Fibroblast of skin of left quadriceps (primary cell): Measurements from ENCODE around the gene SRBD1.

Experiments used
- DNase-seq, 2 experiments: peaks; one replicate each; pipeline ENCODE4 v3.0.0-alpha.2; 2013; ENCODE audit warnings: low read depth in 2 of 2

The SRBD1 gene

DNA sequence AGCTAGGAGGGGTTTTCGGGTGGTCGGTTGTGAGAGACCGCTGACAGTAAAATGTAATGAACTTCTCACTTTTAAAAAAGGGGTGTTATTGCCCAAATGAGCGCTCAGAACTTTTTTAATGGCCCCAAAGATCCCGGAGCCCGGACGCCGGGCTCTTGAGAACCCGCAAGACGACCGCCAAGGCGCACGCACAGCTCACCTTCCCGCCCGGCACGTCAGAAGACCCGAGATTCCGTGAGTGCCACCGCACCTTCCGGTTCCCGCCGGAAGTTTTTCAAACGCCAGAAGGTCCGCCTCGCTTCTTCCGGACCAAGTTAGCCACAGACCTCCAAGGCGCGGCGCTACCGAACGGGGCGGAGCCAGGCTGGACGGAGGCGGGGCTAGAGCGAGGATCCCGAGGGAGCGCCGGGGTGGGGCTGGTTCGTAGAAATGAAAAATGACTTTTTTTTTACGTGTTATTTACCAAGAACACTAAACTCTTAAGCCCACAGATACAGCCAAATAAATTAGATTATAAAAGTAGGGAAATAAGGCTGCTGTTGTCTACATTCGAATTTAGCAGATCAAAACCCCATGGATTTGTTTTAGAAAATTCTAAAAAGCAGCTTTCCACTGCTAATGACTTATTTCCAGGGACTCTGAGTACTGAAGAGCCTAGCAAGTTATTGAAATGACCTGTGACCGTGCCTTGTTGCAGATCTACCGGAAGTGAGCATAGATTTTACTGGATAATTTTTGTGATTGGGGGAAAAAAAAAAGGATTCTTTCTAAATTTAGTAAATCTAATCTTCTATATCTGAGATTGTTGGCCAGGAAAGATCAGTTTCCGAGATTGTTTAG, at the start of gene SRBD1:
Gene SRBD1, minus strand, starts transcription at position 248 of the 840 bp plus-strand sequence. CDS start 5,826 bp downstream, outside the sequence.
- DNase-seq, result peak; percentile 75 to 81

- no peak for DNase-seq
Measured at GRCh38 chr2:45654250-45654649, 43.2 kb upstream of the SRBD1 start.

DNA sequence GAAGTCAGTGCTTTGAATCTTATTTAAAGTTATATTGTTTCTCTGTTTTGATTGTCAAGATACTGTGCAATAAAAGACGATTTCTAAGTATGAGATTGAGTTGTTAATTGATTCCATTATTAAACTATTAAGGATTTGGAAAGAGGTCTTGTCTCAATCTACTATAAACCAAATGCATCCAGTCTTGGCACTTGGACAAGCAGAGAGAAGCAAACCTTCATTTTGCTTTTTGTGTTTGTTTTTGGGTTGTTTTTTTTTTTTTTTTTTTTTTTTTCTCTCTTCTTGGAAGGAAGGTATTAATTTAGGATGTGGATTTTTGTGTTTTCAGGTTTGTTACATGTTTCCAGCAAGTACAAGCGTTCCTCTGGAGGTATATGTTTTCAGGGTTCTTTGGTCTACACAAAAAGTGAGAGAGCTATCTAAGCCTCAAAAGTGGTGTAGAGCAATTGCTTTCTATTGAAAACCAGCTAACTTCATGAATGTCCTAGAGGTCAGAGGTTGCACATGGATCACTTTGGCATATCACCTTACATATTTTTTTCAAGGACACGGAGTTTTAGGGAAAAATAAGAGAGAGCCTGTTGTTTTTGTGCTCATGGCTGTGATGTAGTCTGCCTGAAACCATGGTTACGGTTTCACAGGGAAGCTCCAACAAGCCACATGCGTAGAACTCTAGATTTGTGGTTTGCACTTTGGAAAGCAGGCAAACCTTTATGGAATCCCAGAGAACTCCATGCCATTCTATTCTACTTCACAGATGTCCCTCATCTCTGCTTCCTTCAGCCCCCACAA, 42.3 kb upstream of the SRBD1 start:
- no peak for DNase-seq

GRCh38 chr2:45652090-45653031, 41.3 kb upstream of the SRBD1 start:
- no peak for DNase-seq

DNA sequence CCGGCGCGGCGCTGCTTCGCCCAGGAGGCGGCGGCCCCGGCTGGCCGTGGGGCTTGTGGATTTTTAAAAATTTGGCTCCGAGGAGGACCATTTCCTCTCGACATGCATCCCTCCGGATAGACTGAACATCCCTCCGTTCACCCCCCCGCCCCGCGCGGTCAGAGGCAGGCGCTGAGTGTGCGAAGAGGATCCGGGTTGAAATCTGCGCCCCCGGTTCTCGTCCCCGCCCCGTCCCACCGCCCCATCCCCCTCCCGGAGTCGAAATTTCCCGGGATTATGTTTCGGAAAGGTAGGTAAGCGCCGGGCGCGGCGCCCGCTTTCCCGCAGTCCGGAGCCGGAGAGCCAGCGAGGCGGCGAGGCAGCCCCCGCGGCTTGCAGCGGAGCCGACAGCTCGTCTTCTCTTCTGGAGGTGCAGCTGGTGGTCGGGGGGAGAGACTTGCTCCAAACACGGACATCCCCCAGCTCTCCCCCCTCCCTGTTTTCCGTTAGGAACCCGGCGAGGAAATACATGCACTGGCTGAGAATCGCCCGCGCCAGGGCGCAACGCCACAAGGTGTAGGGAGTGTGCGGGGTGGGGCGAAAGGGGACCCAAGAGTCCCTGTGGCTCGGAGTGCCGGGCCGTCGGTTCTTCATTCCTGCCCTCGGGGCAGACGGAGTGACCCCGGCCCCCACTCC, 40.5 kb upstream of the SRBD1 start, which contains the start of gene PRKCE:
Gene PRKCE, plus strand, starts transcription at position 261 of the 675 bp plus-strand sequence.
- DNase-seq, result no peak

DNA sequence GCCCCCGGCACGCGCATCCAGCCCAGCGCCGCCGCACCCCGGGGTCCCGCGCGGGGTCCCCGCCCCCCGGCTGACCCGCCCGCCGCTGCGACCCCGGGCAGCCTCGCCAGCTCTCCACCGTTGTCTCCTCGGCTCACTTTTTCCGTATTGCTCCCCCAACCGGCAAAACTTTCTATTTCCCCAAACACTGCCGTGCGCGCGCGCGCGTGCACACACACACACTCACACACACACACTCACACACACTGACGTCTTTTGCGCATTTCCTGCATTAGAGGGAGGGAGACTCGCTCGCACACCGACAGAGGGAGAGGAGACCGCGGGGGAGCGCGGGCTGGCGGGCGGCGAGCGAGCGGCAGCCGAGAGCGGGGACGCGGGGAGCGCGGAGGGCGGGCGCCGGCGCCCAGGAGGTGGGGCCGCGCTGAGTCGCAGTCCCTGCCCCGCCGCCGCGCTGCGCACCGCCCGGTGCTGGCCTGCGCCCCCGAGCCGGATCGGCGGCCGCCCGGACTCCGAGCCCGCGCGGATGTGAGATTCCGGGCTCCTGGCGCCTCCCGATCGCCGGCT, 39.9 kb upstream of the SRBD1 start:
- peak; percentile 97 to 98 for DNase-seq

GRCh38 chr2:45649858-45650811, 39.1 kb upstream of the SRBD1 start:
- DNase-seq, result no peak

DNA sequence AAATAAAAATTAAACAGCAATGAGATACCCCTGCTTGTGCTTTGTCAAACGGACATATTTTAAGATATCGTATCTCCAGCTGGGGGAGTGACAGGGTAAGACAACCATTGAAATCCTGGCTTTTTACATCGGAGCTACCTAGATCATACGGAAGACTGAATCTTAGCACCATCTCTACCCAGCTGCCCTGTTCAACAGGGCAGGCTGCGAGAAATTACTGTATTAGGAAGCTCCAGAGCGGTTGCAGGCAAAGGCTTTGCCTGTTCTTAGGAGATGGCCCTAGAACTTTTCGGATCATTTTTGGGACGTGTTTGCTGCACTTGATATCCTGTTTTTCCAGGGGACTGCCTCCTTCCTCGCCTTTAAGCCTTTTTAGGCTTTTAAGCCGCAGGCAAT, 38.4 kb upstream of the SRBD1 start:
- DNase-seq, result no peak

DNA sequence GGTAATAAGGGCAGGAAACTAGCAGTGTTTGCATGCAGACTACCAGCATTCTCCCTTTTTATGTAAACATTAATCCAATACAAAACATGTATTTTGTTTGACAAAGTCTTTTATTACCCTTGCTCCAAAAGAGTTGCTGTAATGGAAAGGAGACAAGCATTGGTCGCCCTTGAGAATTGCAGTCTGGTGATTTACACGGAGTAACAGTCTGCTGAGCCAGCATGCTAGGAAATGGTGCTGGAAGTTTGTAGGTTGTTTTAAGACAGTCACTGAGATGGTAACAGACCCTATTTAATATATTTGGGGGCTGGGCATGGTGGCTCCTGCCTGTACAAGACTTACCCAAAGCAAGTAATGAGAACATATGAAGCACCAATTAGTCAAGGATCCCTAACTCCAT, 37.6 kb upstream of the SRBD1 start:
- DNase-seq, result no peak

DNA sequence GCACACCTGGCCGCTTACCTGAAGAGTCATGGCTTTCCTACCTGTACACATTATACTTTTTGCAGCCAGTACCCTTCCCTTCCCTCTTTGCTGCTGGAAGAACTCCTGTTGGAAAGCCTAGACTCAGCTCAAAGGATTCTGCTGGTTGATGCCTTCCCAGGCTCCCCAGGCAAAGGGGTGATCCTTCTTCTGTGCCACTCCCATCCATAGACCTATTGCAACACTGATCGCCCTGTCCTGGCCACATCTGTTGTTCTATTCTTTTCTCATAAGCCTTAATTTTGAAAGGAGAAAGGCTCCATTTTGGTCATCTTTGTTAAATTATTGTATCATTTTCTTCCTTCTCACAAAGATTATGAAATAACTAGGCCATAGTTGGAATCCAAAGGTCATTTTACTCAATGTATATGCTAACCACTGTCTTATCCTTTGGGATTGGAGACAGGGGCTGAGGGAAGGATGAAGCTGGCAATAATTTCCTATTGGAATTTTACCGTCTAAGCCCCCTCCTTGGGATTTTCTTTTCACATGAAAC, 37.0 kb upstream of the SRBD1 start:
- no peak for DNase-seq

DNA sequence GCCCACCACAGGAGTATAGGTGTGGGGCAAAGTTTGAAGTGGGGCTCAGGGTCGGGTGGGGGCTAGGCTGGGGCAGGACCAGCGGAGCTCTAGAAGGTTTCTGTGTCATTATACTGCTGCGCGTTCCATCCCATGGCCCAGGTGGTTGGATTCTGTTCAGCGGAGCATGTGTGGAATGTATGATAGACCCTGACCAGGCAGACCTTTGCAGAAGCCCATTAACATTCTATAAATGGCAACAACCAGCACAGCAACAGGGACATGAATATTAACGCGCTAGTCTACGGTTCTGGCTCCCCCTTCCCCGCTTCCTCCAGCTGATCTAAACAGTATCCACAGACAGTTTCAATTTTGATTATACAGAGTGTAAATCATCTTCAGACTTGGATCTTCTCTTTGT, 36.3 kb upstream of the SRBD1 start:
- no peak for DNase-seq

DNA sequence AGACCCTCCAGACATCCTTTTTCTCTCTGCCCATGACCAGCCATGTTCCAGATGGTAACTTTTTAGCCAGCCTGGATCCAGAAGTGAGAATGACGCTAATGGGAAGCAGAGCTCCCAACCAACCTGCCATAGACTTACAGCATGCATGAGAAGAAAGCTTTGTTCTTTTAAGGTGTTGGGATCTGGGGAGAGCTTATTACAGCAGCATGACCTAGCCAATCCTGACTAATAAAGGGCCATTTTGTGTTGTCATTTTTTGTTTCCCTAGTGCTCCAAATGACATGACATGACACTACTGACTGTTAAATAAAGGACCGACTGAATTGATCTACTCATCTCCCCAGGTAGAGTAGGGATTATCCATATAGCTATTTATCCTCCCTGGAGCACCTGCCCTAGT, 35.2 kb upstream of the SRBD1 start:
- no peak for DNase-seq

DNA sequence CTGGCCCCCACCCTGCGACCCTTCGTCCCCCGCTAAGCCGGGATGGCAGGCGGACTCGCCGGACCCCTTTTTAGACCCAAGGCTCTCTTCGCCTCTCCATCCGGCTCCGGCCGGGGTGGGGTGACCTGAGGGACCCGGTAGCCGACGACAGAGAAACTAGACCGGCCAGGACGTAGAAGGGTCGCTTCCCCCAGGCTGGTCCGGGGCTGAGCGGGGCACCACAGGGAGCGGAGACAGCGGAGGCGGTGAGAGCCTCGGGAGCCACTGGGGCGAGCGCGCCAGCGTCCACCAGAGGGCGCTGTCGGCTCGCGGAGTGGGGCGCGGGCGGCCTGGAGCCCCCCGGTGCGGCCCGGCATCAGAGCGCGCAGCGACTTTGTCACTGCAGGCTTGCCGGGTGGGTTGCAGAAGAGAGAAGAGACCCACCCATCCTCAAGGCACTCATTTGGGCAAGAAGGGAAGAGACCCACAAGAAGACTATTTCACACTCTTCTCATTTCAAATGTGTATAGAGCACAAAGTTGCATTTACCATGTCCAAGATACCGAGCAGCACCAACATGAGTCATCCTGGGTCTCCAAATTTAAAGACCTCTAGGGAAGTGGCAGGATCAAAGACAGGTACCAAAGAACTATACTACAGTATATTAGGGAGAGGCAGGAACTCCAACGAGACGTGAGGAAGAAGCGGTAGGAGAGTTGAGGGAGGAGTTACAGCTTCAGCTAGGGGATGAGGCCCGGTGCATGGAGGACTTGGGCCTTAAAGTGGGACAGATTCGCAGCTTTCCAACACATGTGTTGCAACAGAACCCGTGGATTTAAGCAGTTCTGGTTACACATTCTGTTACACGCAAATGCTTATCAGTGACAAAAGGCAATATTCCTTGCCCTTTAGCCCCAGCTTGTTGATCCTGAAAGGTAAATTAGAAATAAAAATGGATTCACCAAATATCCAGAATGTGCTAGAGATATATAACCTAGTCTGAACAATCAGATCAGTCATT, 32.8 kb upstream of the SRBD1 start:
- no peak for DNase-seq

GRCh38 chr2:45643095-45643494, 32.0 kb upstream of the SRBD1 start:
- DNase-seq, result no peak

DNA sequence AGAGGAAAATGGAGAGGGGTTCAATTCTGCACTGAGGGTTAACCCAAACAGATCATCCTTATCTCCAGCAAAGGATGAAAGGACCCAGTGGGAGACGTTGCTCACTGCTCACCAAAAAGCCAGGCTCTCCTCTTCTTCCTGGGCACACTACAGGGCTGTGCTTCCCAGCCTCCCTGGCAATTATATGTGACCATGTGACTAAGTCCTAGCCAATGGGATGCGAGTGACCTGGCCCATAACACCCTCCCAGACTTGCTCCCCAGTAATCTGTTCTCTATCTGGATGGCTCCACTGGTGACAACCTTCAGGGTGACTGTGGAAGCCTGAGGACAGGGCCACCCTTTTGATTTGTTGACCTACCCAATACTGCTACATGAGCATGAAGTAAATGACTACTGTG, 29.5 kb upstream of the SRBD1 start:
- no peak for DNase-seq

GRCh38 chr2:45637440-45637839, 26.4 kb upstream of the SRBD1 start:
- no peak for DNase-seq

DNA sequence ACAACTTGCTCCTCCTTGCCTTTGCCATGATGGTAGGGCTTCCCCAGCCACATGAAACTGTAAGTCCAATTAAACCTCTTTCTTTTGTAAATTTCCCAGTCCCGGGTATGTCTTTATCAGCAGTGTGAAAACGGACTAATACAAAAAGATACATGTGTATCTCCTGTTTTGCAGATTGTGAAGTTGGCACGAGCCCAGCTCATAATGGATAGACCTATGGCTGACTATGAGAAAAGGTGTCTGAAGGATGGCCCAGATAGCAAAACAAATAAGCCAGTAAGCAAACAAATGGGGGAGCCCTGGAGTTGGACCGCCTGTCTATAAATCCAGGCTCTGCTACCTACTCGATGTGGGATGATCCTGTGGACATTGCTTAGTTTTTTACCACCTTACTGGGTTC, 24.9 kb upstream of the SRBD1 start:
- no peak for DNase-seq

DNA sequence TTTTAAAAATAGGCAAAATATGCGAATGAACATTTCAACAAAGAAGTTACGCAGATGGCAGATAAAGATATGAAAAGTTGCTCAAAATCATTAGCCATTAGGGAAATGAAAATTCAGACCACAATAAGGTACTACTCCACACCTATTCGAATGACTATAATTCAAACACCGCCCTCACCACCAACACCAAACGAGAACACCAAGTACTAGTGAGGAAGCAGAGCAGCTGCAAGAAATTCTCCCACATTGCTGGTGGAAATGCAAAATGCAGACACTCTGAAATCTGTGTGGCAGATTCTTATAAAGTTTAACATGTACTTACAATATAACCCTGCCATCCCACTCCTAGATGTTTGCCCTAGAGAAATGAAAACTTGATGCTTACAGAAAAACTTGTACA, 23.2 kb upstream of the SRBD1 start:
- no peak for DNase-seq
